Measurements from ENCODE around the gene LHX5. TPM values are rescaled to one million over a fixed set of nuclear protein-coding genes. Genes with fewer than 3 reads are reported as not detected.

The LHX5 gene
- total RNA-seq, 1 experiment from 2014 or later, result 1.9 TPM

DNA sequence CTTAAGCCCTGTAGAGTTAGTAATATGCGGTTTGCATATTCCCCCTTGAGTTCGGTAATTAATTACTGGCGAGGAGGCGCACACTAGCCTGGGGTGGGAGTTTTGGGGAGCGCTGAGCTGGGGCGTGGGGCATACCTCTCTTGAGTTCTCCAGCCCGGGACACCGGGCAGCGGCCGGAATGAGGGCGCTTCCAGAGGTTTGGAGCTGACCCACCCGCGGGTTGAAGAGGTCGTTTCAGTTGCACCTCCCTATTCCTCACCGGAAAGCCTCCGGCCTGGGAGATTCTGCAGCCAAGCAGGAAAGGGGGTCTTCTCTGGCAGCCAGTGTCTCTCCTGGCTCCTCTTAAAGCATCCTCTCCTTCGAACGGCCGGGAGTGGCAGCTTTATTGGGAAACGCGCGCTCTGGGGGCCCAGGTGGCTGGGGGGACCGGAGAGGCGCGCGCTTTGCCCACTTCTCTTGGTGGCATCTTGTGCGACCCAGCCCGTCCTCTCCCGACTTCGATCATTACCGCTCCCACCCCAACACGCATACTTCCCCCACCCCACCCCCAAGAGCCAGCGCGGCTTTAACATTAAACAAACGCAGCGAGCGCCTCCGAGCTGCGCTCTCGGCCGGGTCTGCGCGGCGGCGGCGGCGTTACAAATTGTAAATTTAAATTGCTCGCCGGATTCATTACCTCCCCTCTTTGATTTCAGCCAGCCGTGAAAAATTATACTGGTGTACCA, 3.9 kb upstream of the LHX5 start:
- Histone ChIP-seq H3K4me1 (ENCODE audit: insufficient read depth, low read length) (peaks cover 4% of the 10 kb centered on the region; the same call in 1 of the 2 replicates), H3K4ac (ENCODE audit: low read depth, low read length) (no peak overlapping the region), H2BK5ac (ENCODE audit: insufficient read length, low read length) (no peak overlapping the region), H2AK5ac (ENCODE audit: insufficient read length, low read length) (no peak overlapping the region), H4K8ac (replicated peaks; ENCODE audit: insufficient read length, low read depth, low read length) (no peak overlapping the region), H3K56ac (ENCODE audit: insufficient read length, low read depth, low read length) (no peak overlapping the region), H3K4me2 (ENCODE audit: insufficient read depth, insufficient read length, low read length) (peak overlapping the region; percentile 48), H3K79me2 (ENCODE audit: insufficient read depth, low read length) (no peaks in the 10 kb centered on the region), H2BK15ac (ENCODE audit: low read depth, low read length) (no peak overlapping the region), H4K91ac (ENCODE audit: insufficient read length, low read depth, low read length) (no peak overlapping the region), H3K27ac (ENCODE audit: insufficient read length, low read depth, low read length) (no peak overlapping the region), H3T11ph (ENCODE audit: low read length) (no peak overlapping the region), H3K18ac (ENCODE audit: insufficient read length, low read depth, low read length) (no peak overlapping the region), H3K27me3 (ENCODE audit: insufficient read depth, low read length) (peaks cover 90% of the 10 kb centered on the region), H3K9ac (ENCODE audit: extremely low read depth, insufficient read length, low read length) (no peak overlapping the region), H3K14ac (ENCODE audit: insufficient read depth, low read length) (no peak overlapping the region), H2BK120ac (ENCODE audit: low read depth, low read length, poor library complexity, severe bottlenecking) (no peak overlapping the region), H2BK20ac (ENCODE audit: low read depth, low read length, poor library complexity, severe bottlenecking) (no peak overlapping the region), H3K9me3 (ENCODE audit: control insufficient read depth, low read depth, low read length) (no peaks in the 10 kb centered on the region), H4K5ac (ENCODE audit: insufficient read length, low read depth, low read length) (no peak overlapping the region), H3K23me2 (ENCODE audit: insufficient read length, low read depth, low read length, poor library complexity, severe bottlenecking) (peaks cover 47% of the 10 kb centered on the region), H2BK12ac (ENCODE audit: insufficient read length, low read depth, low read length) (no peak overlapping the region), H2AFZ (ENCODE audit: low read length) (no peak overlapping the region), H4K20me1 (ENCODE audit: control insufficient read depth, insufficient read depth, insufficient read length) (no peaks in the 10 kb centered on the region), H3K79me1 (ENCODE audit: insufficient read depth, low read depth, low read length, poor library complexity, severe bottlenecking) (no peaks in the 10 kb centered on the region), H3K23ac (ENCODE audit: insufficient read length, low read depth, low read length) (no peak overlapping the region)
- peak overlapping the region; percentile 41 to 75 for H3K4me3 Mint-ChIP-seq
- no peak for DNase-seq
- peaks cover 0 to 9% (median 0%) of the 10 kb centered on the region in 3 experiments; a peak in 3 of 7 replicates for H3K36me3 Mint-ChIP-seq (ENCODE audit: insufficient read depth in 1 of 3, low read depth in 3 of 3)
- H3K27me3 Mint-ChIP-seq (ENCODE audit: low read depth), result peaks cover 98% of the 10 kb centered on the region
- H3K9me3 Mint-ChIP-seq, result peaks cover 0 to 7% of the 10 kb centered on the region in 2 experiments; a peak in 3 of 5 replicates
- no CpG with 5 or more reads among the region's 50 CpGs for WGBS (ENCODE audit: extremely low coverage, insufficient read length, low lambda C conversion rate)
- no peak overlapping the region for H3K27ac Mint-ChIP-seq
- TF ChIP-seq, protein P1, sequence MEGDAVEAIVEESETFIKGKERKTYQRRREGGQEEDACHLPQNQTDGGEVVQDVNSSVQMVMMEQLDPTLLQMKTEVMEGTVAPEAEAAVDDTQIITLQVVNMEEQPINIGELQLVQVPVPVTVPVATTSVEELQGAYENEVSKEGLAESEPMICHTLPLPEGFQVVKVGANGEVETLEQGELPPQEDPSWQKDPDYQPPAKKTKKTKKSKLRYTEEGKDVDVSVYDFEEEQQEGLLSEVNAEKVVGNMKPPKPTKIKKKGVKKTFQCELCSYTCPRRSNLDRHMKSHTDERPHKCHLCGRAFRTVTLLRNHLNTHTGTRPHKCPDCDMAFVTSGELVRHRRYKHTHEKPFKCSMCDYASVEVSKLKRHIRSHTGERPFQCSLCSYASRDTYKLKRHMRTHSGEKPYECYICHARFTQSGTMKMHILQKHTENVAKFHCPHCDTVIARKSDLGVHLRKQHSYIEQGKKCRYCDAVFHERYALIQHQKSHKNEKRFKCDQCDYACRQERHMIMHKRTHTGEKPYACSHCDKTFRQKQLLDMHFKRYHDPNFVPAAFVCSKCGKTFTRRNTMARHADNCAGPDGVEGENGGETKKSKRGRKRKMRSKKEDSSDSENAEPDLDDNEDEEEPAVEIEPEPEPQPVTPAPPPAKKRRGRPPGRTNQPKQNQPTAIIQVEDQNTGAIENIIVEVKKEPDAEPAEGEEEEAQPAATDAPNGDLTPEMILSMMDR (conservative IDR thresholded peaks at IDR 0.05), result no peak
- peaks cover 69 to 77% of the 10 kb centered on the region in 2 experiments for H3K4me1 Mint-ChIP-seq
